Astrocyte (in vitro differentiated cells and primary cell): ENCODE results near the gene MRPL36. TPM values are rescaled to one million over a fixed set of nuclear protein-coding genes. Genes with fewer than 3 reads are reported as not detected.

ENCODE experiments used
- DNase-seq: peaks from one replicate; pipeline ENCODE4 v3.0.0-alpha.2; 2010; ENCODE audit warnings: low read depth
- FAIRE-seq: peaks from 2 replicates; lab custom pipeline; 2011; peaks lifted over from hg19 to GRCh38; lab: Jason Lieb, UNC
- H2AFZ ChIP-seq: 2 replicates; pipeline ENCODE4 v1.6.0; 2012; ENCODE audit warnings: low read depth, low read length, inconsistent platforms
- H3K27ac ChIP-seq: 2 replicates; pipeline ENCODE4 v1.5.1; 2011; ENCODE audit warnings: low read depth, low read length, inconsistent platforms
- H3K27me3 ChIP-seq: 2 replicates; pipeline ENCODE4 v1.6.0; 2011; ENCODE audit warnings: low read length, inconsistent platforms; ENCODE audit not compliant: insufficient read depth
- H3K36me3 ChIP-seq: 2 replicates; pipeline ENCODE4 v1.5.1; 2011; ENCODE audit warnings: low read length, inconsistent platforms; ENCODE audit not compliant: insufficient read depth
- H3K4me1 ChIP-seq: 2 replicates; pipeline ENCODE4 v1.5.1; 2011; ENCODE audit warnings: low read length, inconsistent platforms; ENCODE audit not compliant: insufficient read depth
- H3K4me2 ChIP-seq: 2 replicates; pipeline ENCODE4 v1.6.0; 2012; ENCODE audit warnings: low read length, inconsistent platforms
- H3K4me3 ChIP-seq: 2 replicates; pipeline ENCODE4 v1.5.1; 2011; ENCODE audit warnings: low read depth, mild to moderate bottlenecking, low read length, inconsistent platforms; ENCODE audit not compliant: insufficient read depth
- H3K79me2 ChIP-seq: 2 replicates; pipeline ENCODE4 v1.6.0; 2012; ENCODE audit warnings: mild to moderate bottlenecking, low read length, inconsistent platforms; ENCODE audit not compliant: insufficient read depth
- H3K9ac ChIP-seq: 2 replicates; pipeline ENCODE4 v1.6.0; 2012; ENCODE audit warnings: mild to moderate bottlenecking, low read length, inconsistent platforms
- H3K9me3 ChIP-seq: 2 replicates; pipeline ENCODE4 v1.5.1; 2012; ENCODE audit warnings: low read depth, mild to moderate bottlenecking, low read length, inconsistent platforms; ENCODE audit not compliant: insufficient read depth
- H4K20me1 ChIP-seq: 2 replicates; pipeline ENCODE4 v1.6.0; 2012; ENCODE audit warnings: low read length, inconsistent platforms; ENCODE audit not compliant: insufficient read depth
- H3K27ac Mint-ChIP-seq: one replicate; pipeline ENCODE4 v1.8.0; 2021; ENCODE audit warnings: mild to moderate bottlenecking, mixed read lengths; ENCODE audit not compliant: unreplicated experiment
- H3K27me3 Mint-ChIP-seq: one replicate; pipeline ENCODE4 v1.8.0; 2021; ENCODE audit warnings: low read depth, mixed read lengths; ENCODE audit not compliant: unreplicated experiment
- H3K36me3 Mint-ChIP-seq: one replicate; pipeline ENCODE4 v1.8.0; 2021; ENCODE audit warnings: low read depth, mixed read lengths; ENCODE audit not compliant: unreplicated experiment
- H3K4me1 Mint-ChIP-seq: one replicate; pipeline ENCODE4 v1.8.0; 2021; ENCODE audit warnings: low read depth, mixed read lengths; ENCODE audit not compliant: unreplicated experiment
- H3K4me3 Mint-ChIP-seq: one replicate; pipeline ENCODE4 v1.8.0; 2021; ENCODE audit warnings: mild to moderate bottlenecking, moderate library complexity, mixed read lengths; ENCODE audit not compliant: unreplicated experiment
- H3K9me3 Mint-ChIP-seq: one replicate; pipeline ENCODE4 v1.8.0; 2021; ENCODE audit warnings: mild to moderate bottlenecking, mixed read lengths; ENCODE audit not compliant: unreplicated experiment
- EZH2 ChIP-seq: IDR thresholded peaks from 2 replicates; pipeline ENCODE4 v1.6.1; 2012; ENCODE audit warnings: mild to moderate bottlenecking, low read length, inconsistent platforms; ENCODE audit not compliant: insufficient read depth
- total RNA-seq: library from RNA; stranded (reverse); gene quantifications from 2 replicates; pipeline ENCODE4 v1.2.1, GENCODE V29; 2021
- TF ChIP-seq, protein P1 (sequence below): IDR thresholded peaks from 2 replicates; pipeline ENCODE4 v1.5.1; 2011; ENCODE audit warnings: low read depth, mild to moderate bottlenecking, inconsistent platforms, low read length, moderate library complexity; ENCODE audit not compliant: insufficient read depth

The MRPL36 gene
- total RNA-seq, 1 donor from 2014 or later: 72.2 TPM

DNA sequence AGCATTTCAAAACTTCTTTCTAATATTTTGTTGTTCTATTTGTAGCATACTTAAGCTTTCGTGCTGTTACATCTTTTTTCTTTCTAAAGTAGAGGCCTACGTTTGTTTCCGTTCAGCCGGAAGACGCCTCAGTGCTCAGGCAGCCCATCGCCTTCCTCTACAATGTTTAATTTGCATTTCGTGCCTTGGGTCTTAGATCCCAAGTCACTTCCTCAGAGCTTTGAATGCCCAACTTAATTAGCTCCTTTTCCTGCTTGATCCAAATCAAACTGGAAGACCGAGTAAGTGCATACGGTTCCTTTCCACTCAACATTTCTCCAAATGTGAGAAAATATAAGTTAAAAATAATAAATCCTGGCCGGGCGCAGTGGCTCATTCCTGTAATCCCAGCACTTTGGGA lies 43.2 kb downstream of the MRPL36 start:
- Histone ChIP-seq H3K9ac (no peak overlapping the region), H3K4me1 (no peaks in the 10 kb centered on the region), H3K27ac (no peak overlapping the region), H2AFZ (no peak overlapping the region), H3K27me3 (no peaks in the 10 kb centered on the region), H3K4me2 (no peak overlapping the region), H3K79me2 (no peaks in the 10 kb centered on the region), H3K4me3 (no peak overlapping the region), H3K9me3 (no peaks in the 10 kb centered on the region), H3K36me3 (no peaks in the 10 kb centered on the region), H4K20me1 (no peaks in the 10 kb centered on the region)
- Mint-ChIP-seq H3K4me3 (no peak overlapping the region), H3K27me3 (peaks cover 29% of the 10 kb centered on the region), H3K9me3 (peaks cover 8% of the 10 kb centered on the region), H3K27ac (no peak overlapping the region), H3K36me3 (no peaks in the 10 kb centered on the region), H3K4me1 (no peaks in the 10 kb centered on the region)
- FAIRE-seq (no peak), DNase-seq (no peak)
- TF ChIP-seq, protein P1, sequence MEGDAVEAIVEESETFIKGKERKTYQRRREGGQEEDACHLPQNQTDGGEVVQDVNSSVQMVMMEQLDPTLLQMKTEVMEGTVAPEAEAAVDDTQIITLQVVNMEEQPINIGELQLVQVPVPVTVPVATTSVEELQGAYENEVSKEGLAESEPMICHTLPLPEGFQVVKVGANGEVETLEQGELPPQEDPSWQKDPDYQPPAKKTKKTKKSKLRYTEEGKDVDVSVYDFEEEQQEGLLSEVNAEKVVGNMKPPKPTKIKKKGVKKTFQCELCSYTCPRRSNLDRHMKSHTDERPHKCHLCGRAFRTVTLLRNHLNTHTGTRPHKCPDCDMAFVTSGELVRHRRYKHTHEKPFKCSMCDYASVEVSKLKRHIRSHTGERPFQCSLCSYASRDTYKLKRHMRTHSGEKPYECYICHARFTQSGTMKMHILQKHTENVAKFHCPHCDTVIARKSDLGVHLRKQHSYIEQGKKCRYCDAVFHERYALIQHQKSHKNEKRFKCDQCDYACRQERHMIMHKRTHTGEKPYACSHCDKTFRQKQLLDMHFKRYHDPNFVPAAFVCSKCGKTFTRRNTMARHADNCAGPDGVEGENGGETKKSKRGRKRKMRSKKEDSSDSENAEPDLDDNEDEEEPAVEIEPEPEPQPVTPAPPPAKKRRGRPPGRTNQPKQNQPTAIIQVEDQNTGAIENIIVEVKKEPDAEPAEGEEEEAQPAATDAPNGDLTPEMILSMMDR: no peak
- no peak for TF ChIP-seq EZH2

DNA sequence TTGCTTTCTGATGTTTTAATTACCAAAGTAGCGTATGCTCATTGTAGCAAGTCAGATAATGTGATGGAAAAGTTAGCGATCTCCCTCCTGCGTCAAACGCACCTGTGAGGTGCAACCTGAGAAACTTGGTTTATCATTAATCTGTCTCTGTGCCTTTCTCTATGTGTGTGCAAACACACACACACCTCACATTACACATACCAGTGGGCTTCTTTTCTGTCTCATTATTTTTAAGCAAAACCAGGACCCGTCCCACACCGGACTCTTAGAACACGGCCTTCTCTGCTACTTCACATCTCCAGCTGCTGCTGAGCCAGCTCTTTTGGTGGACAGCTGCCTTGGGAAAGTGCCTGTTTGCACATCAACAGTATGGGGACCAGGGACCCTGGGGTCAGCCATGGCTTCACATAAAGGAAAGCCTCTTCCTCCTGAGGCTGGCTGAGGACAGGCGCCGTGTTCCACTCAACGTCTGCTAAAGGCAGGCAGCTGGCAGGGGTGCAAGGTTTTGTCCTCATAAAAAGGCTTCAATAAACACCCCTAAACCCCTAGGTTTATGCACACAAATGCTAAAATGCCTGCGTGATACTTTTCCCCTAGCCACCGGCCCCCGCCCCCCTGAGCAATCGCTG lies 44.2 kb downstream of the MRPL36 start:
- no peak overlapping the region for H3K4me3 Mint-ChIP-seq
- Histone ChIP-seq H3K36me3 (no peaks in the 10 kb centered on the region), H2AFZ (no peak overlapping the region), H3K9ac (no peak overlapping the region), H3K27me3 (no peaks in the 10 kb centered on the region), H3K79me2 (no peaks in the 10 kb centered on the region), H3K27ac (no peak overlapping the region), H3K4me2 (no peak overlapping the region), H3K9me3 (no peaks in the 10 kb centered on the region), H3K4me1 (no peaks in the 10 kb centered on the region), H4K20me1 (no peaks in the 10 kb centered on the region), H3K4me3 (no peak overlapping the region)
- H3K27ac Mint-ChIP-seq: no peak overlapping the region
- peaks cover 26% of the 10 kb centered on the region for H3K27me3 Mint-ChIP-seq
- DNase-seq: no peak
- no peak for TF ChIP-seq EZH2
- TF ChIP-seq, protein P1: no peak
- peaks cover 8% of the 10 kb centered on the region for H3K9me3 Mint-ChIP-seq
- no peak for FAIRE-seq
- no peaks in the 10 kb centered on the region for H3K4me1 Mint-ChIP-seq
- H3K36me3 Mint-ChIP-seq: no peaks in the 10 kb centered on the region

DNA sequence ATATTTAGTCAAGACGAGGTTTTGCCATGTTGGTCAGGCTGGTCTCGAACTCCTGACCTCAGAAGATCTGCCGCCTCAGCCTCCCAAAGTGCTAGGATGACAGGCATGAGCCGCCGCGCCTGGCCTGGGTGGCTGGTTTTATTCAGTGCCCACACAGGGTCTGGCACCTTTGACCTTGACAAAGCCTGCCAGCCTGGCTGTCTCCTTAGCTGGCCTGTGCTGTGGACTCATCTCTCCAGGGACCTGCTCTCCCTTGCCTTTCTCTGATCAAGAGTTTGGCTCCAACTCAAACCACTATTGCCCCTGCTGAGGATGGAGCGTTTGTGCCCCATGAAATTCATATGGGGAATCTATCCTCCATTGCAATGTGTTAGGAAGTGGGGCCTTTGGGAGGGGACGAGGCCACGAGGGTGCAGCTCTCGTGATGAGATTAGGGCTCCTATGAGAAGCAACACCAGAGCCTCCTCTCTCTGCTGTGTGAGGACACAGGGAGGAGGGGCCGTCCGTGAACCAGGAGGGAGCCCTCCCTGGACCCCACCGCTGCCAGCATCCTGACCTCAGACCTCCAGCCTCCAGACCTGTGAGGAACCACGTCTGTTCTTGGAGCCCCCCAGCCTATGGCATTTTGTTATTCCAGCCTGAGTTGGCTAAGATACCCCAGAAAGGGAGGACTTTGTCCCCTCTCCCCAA lies 45.0 kb downstream of the MRPL36 start:
- peaks cover 30% of the 10 kb centered on the region for H3K27me3 Mint-ChIP-seq

More for the DNA sequence above, 45.0 kb downstream of the MRPL36 start:
- H3K9me3 Mint-ChIP-seq: peaks cover 8% of the 10 kb centered on the region
- H3K9ac ChIP-seq: no peak overlapping the region
- H3K36me3 Mint-ChIP-seq: no peaks in the 10 kb centered on the region
- TF ChIP-seq, protein P1: no peak
- no peak for TF ChIP-seq EZH2
- H3K4me1 Mint-ChIP-seq: no peaks in the 10 kb centered on the region
- no peak overlapping the region for H3K4me3 ChIP-seq
- no peak overlapping the region for H3K4me2 ChIP-seq
- H3K36me3 ChIP-seq: no peaks in the 10 kb centered on the region
- DNase-seq: no peak
- no peaks in the 10 kb centered on the region for H3K79me2 ChIP-seq
- FAIRE-seq: no peak
- H3K27ac Mint-ChIP-seq: no peak overlapping the region
- H3K27ac ChIP-seq: no peak overlapping the region
- no peaks in the 10 kb centered on the region for H3K27me3 ChIP-seq
- no peaks in the 10 kb centered on the region for H4K20me1 ChIP-seq
- H3K9me3 ChIP-seq: no peaks in the 10 kb centered on the region
- H3K4me1 ChIP-seq: no peaks in the 10 kb centered on the region
- H2AFZ ChIP-seq: no peak overlapping the region
- H3K4me3 Mint-ChIP-seq: no peak overlapping the region
